GM19043 (cell line): ENCODE data around the gene SOX13.
"Not testable (repeated sequence)": the region's sequence is repeated elsewhere in the genome, so short reads cannot be mapped to it uniquely, and the experiment has no call there.

Experiments
- ATAC-seq: cut with Tn5 transposase; IDR thresholded peaks from one replicate; pipeline ENCODE4 v1.9.1; 2021; ENCODE audit warnings: low read depth; ENCODE audit not compliant: unreplicated experiment

Gene SOX13

GRCh38 chr1:204072931-204073836, at the start of gene SOX13:
Gene SOX13 (plus strand): TSS chr1:204073115. CDS start chr1:204112916, 39,801 bp downstream.
- ATAC-seq: no peak

GRCh38 chr1:204025917-204026707, 46.8 kb upstream of the SOX13 start:
- no peak for ATAC-seq

GRCh38 chr1:204027446-204027845, 45.5 kb upstream of the SOX13 start:
- ATAC-seq: no peak

GRCh38 chr1:204029016-204029415, 43.9 kb upstream of the SOX13 start:
- no peak for ATAC-seq

- no peak for ATAC-seq
Measured at GRCh38 chr1:204031098-204031710, 41.7 kb upstream of the SOX13 start.

GRCh38 chr1:204032642-204033235, 40.2 kb upstream of the SOX13 start:
- ATAC-seq: no peak

- ATAC-seq: no peak
Measured at GRCh38 chr1:204033306-204033705, 39.6 kb upstream of the SOX13 start.

- ATAC-seq: no peak
Measured at GRCh38 chr1:204036882-204037655, 35.8 kb upstream of the SOX13 start.

- no peak for ATAC-seq
Measured at GRCh38 chr1:204041232-204041767, 31.6 kb upstream of the SOX13 start.

- ATAC-seq: no peak
Measured at GRCh38 chr1:204041803-204042505, 31.0 kb upstream of the SOX13 start.

GRCh38 chr1:204042516-204042915, 30.4 kb upstream of the SOX13 start:
- no peak for ATAC-seq

- no peak for ATAC-seq
Measured at GRCh38 chr1:204043680-204044079, 29.2 kb upstream of the SOX13 start.

- ATAC-seq: no peak
Measured at GRCh38 chr1:204044448-204044847, 28.5 kb upstream of the SOX13 start.

- ATAC-seq: no peak
Measured at GRCh38 chr1:204045430-204045829, 27.5 kb upstream of the SOX13 start.

- no peak for ATAC-seq
Measured at GRCh38 chr1:204046346-204046745, 26.6 kb upstream of the SOX13 start.

GRCh38 chr1:204048796-204049195, 24.1 kb upstream of the SOX13 start:
- not testable (repeated sequence) for ATAC-seq

- no peak for ATAC-seq
Measured at GRCh38 chr1:204051258-204051657, 21.7 kb upstream of the SOX13 start.

- ATAC-seq: no peak
Measured at GRCh38 chr1:204051718-204052117, 21.2 kb upstream of the SOX13 start.

- ATAC-seq: no peak
Measured at GRCh38 chr1:204053893-204054292, 19.0 kb upstream of the SOX13 start.
